Measurements from ENCODE around the gene UBAC1. TPM values are rescaled to one million over a fixed set of nuclear protein-coding genes. Genes with fewer than 3 reads are reported as not detected.

UBAC1 gene
- total and polyA plus RNA-seq, 2 experiments from 2014 or later: 35.2 to 36.4 TPM

- H3K4me3 ChIP-seq: no peak overlapping the region
- no peaks in the 10 kb centered on the region for H3K9me3 ChIP-seq (ENCODE audit: low read depth)
- no peaks in the 10 kb centered on the region for H3K36me3 ChIP-seq (replicated peaks; ENCODE audit: insufficient read depth, low read depth)
- no peak for DNase-seq (ENCODE audit: low spot score)
- 94% methylated on average over 12 of the region's 12 CpGs for WGBS (ENCODE audit: low lambda C conversion rate, missing lambda C conversion rate)
- no peaks in the 10 kb centered on the region for H3K27me3 ChIP-seq
- no peak overlapping the region for H3K27ac ChIP-seq
- H3K79me2 ChIP-seq: peaks cover 4% of the 10 kb centered on the region
- H4K20me1 ChIP-seq (ENCODE audit: insufficient read depth, poor library complexity, severe bottlenecking): no peaks in the 10 kb centered on the region
- H2AFZ ChIP-seq: no peak overlapping the region
- TF ChIP-seq, protein P1, sequence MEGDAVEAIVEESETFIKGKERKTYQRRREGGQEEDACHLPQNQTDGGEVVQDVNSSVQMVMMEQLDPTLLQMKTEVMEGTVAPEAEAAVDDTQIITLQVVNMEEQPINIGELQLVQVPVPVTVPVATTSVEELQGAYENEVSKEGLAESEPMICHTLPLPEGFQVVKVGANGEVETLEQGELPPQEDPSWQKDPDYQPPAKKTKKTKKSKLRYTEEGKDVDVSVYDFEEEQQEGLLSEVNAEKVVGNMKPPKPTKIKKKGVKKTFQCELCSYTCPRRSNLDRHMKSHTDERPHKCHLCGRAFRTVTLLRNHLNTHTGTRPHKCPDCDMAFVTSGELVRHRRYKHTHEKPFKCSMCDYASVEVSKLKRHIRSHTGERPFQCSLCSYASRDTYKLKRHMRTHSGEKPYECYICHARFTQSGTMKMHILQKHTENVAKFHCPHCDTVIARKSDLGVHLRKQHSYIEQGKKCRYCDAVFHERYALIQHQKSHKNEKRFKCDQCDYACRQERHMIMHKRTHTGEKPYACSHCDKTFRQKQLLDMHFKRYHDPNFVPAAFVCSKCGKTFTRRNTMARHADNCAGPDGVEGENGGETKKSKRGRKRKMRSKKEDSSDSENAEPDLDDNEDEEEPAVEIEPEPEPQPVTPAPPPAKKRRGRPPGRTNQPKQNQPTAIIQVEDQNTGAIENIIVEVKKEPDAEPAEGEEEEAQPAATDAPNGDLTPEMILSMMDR (IDR thresholded peaks at IDR 0.05; ENCODE audit: poor library complexity): no peak
- TF ChIP-seq EZH2 (IDR thresholded peaks at IDR 0.05; ENCODE audit: borderline replicate concordance): no peak
- no peak for TF ChIP-seq EZH2phosphoT487 (IDR thresholded peaks at IDR 0.05; ENCODE audit: low read depth, severe bottlenecking, unreplicated experiment)
- H3K4me2 ChIP-seq: no peak overlapping the region
- H3K4me1 ChIP-seq (ENCODE audit: insufficient read depth): no peaks in the 10 kb centered on the region
- H3K9me2 ChIP-seq (replicated peaks; ENCODE audit: insufficient read depth): no peaks in the 10 kb centered on the region
These were observed 11.0 kb downstream of the UBAC1 start for GRCh38 chr9:135950135-135950682.

DNA sequence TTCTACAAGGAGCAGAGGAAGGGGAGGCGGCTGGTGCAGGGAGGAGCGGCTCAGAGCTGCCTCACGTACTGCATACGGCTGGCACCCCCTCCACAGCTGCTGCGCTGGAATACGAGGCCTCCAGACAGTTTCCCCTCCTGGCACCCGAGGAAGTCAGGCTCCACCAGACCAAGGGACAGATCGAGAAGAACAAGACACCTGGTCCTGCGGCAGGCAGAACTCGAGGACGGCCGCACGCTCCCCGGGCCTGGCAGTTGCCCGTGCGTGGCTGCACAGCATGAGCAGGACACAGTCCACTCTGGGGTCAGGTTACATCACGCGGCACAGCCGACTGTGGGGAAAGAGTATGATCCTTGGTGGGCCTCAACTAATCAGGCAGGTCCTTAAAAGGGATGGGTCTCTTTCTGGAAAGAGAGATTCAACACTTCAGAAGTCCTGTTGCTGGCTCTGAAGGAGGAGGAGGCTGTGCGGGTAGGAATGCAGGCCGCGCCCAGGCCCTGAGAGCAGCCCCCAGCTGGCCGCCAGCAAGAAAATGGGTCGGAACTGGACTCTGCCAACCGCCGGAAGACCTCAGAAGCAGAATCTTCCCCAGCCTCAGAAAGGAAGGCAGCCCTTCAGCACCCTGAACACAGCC lies 11.6 kb downstream of the UBAC1 start:
- no peak for DNase-seq (ENCODE audit: low spot score)
- Histone ChIP-seq H2AFZ (no peak overlapping the region), H3K4me1 (ENCODE audit: insufficient read depth) (no peaks in the 10 kb centered on the region), H3K27me3 (no peaks in the 10 kb centered on the region), H4K20me1 (ENCODE audit: insufficient read depth, poor library complexity, severe bottlenecking) (no peaks in the 10 kb centered on the region), H3K36me3 (replicated peaks; ENCODE audit: insufficient read depth, low read depth) (no peaks in the 10 kb centered on the region), H3K4me3 (no peak overlapping the region), H3K9me3 (ENCODE audit: low read depth) (no peaks in the 10 kb centered on the region), H3K9me2 (replicated peaks; ENCODE audit: insufficient read depth) (no peaks in the 10 kb centered on the region), H3K79me2 (no peaks in the 10 kb centered on the region), H3K4me2 (no peak overlapping the region), H3K27ac (peak overlapping the region; percentile 32)
- TF ChIP-seq, protein P1 (IDR thresholded peaks at IDR 0.05; ENCODE audit: poor library complexity): no peak
- TF ChIP-seq EZH2phosphoT487 (IDR thresholded peaks at IDR 0.05; ENCODE audit: low read depth, severe bottlenecking, unreplicated experiment) (no peak), EZH2 (IDR thresholded peaks at IDR 0.05; ENCODE audit: borderline replicate concordance) (no peak)
- 86% methylated on average over 26 of the region's 26 CpGs for WGBS (ENCODE audit: low lambda C conversion rate, missing lambda C conversion rate)

GRCh38 chr9:135948968-135949367 lies 12.2 kb downstream of the UBAC1 start:
- H3K27me3 ChIP-seq: no peaks in the 10 kb centered on the region
- H3K4me3 ChIP-seq: no peak overlapping the region
- no peaks in the 10 kb centered on the region for H3K4me1 ChIP-seq (ENCODE audit: insufficient read depth)
- no peak overlapping the region for H3K4me2 ChIP-seq
- no peaks in the 10 kb centered on the region for H3K36me3 ChIP-seq (replicated peaks; ENCODE audit: insufficient read depth, low read depth)
- WGBS (ENCODE audit: low lambda C conversion rate, missing lambda C conversion rate): 51% methylated on average over 3 of the region's 4 CpGs
- TF ChIP-seq, protein P1 (IDR thresholded peaks at IDR 0.05; ENCODE audit: poor library complexity): no peak
- TF ChIP-seq EZH2 (IDR thresholded peaks at IDR 0.05; ENCODE audit: borderline replicate concordance) (no peak), EZH2phosphoT487 (IDR thresholded peaks at IDR 0.05; ENCODE audit: low read depth, severe bottlenecking, unreplicated experiment) (no peak)
- no peaks in the 10 kb centered on the region for H3K9me2 ChIP-seq (replicated peaks; ENCODE audit: insufficient read depth)
- no peak overlapping the region for H2AFZ ChIP-seq
- no peaks in the 10 kb centered on the region for H4K20me1 ChIP-seq (ENCODE audit: insufficient read depth, poor library complexity, severe bottlenecking)
- H3K9me3 ChIP-seq (ENCODE audit: low read depth): no peaks in the 10 kb centered on the region
- H3K27ac ChIP-seq: peak overlapping the region; percentile 32
- no peak for DNase-seq (ENCODE audit: low spot score)
- H3K79me2 ChIP-seq: no peaks in the 10 kb centered on the region

All from hepatocyte (in vitro differentiated cells).